NOMO-1 (cell line): Measurements from ENCODE around the gene HDAC11.

Experiments
- DNase-seq, 2 experiments: peaks; one replicate each; lab custom pipeline; 2025; ENCODE audit not compliant: unreplicated experiment in 2 of 2; lab: John Stamatoyannopoulos, UW

Gene HDAC11

DNA sequence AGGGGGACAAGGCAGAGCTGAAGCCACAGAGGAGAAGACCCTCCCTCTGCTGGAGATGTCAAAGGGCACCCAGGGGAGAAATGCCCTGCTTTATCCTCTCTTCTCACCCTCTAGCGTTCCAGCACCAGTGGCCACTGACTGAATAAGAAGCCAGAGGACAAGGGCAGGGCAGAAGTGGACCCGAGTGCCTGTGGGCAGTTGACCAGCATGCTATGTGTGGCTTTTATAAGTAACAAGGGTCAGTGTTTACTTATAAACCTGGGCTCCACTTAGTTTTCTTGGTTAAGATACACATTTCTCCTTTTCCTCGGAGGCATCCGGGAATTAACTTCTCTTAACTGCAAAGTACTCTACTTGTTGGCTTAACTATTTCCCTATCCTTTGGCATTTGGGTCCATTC, 13.3 kb upstream of the HDAC11 start:
- no peak for DNase-seq

DNA sequence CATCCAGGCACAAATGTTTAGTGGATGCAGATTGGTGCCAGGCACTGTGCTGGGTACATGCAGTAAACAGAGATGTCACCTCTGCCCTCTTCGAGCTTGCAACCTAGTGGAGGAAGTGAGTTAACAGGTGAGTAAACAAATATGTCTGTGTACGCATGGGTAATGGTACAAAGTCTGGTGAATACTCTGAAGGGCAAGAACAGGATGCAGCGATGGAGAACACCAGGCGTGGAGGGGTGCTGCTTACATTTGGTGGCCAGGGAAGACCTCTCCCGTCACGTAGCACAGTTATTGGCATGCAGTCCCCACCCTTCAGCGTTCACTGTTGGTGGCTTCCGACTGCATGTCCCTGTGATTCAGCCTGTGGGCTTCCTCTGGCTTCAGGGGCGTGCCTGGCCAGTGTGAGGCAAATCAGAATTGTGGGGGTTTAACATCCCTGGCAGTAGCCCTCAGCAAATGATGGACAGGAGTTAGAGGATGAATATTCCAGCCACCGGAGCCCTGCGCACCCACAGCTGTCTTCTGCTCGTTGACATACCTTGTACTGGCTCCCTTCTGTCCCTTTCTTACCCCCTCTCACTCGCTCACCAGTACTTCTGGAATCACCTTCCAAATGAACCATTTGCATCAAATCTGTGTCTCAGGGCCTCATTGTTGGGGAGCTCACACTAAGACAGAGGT, 9.1 kb upstream of the HDAC11 start:
- no peak for DNase-seq

DNA sequence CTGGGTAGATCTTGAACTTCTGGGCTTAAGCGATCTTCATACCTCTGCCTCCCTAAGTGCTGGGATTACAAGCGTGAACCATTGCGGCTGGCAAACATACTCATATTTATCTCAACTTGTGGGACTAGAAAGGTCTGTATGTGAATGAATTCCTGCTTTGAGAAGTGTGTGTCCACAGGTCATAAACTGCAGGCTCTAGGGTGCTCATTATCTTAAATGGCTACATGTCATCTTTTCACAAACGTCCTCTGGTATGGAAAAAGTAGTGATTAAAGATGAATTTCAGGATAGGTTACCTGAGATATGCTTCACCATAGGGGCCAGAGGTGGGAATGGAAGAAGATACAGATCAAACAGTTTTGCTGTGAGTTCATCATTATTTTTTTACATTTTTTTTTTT, 7.8 kb upstream of the HDAC11 start:
- DNase-seq = no peak

DNA sequence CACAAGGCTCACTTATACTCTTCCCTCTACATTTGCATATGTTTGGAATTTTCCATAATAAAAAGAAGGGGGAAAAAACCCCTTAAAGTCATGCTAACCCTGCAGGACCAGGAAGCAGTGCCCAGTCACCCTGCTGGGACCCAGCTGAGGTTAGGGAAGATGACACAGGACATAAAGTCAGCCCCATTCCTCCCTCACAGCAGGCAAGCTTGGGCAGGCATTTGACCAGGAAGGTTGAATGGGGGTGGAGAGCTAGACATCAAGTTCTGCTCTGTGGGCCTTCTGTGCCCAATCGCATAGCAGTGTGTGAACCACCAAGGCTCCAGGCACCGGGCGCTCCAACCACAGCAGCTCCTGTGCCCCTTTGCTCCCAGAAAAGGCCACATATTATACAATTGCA, 7.1 kb upstream of the HDAC11 start:
- DNase-seq = no peak

DNA sequence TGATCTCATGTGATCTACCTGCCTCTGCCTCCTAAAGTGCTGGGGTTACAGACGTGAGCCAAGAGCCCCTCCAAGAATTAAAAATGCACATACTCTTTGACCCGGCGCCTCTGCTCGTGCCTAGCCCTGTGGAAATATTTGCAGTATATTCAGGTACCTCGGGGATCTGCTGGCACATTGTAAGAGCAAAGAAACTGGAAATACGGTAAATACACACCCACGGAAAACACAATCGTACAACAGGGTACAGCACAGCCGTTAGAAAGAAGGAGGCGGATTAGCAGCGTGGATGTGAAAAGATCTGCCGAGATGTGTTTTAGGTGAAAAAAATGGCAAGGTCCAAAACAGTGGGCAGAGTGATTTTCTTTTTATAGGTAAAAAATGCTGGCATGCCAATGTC, 6.1 kb upstream of the HDAC11 start:
- no peak for DNase-seq

DNA sequence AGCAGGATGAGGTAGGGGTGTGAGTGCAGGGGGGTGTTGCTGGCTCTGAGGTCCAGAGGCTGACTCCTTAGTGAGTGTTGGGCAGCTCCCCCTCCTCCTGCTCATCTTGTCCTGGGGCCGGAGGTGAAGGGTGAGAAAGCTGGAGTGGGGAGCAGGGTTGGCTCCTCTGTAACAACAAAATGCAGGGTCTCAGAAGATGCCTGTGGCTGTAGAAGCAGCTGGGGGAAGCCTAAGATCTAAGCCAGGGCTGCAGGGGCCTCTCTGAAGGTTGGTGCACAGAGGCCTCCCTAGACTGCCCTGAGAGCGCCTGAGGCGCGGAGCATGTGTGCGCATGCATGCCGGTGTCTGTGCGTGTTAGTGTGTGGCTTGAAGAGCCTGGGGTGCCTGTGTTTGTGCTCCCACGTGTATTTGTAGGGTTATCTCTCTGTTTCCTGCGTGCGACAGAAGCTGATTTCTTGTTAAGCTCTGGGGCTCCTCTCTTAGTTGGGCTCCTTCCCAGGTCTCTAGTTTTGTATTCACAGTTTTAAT, 5.3 kb upstream of the HDAC11 start:
- DNase-seq = no peak

DNA sequence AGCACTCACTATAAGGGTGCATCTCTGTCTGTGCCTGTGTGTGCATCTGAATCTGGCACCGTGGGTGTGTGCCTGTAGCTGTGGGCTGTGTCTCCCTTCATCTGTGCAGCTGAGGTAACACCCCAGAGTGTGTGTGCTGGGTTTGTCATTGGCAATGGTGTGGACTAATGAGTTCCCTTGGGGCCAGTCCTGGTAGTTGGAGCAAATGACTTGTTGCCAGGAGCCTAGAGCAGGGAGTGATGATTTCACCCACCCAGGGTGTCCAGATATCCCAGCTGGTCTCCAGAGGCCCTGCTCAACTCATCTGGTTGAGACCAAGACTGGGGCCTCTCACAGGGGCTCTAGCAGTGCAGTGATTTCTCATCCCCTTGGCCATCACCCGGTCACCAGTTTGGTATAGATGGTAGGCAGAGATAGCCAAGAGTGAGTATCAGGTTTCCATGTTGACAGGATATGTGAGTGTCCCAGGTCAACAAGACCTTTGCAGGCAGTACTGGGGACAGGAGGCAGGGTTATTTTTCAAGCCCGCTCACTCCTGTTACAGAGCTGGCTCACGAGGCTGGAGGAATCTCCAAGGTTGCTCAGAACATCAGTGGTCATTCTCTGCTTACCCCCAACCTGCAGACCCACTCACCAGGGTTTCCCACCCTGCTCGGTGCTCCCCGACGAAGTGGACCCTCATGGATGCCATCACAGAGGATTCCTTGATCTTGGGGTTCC, 4.1 kb upstream of the HDAC11 start:
- no peak for DNase-seq

DNA sequence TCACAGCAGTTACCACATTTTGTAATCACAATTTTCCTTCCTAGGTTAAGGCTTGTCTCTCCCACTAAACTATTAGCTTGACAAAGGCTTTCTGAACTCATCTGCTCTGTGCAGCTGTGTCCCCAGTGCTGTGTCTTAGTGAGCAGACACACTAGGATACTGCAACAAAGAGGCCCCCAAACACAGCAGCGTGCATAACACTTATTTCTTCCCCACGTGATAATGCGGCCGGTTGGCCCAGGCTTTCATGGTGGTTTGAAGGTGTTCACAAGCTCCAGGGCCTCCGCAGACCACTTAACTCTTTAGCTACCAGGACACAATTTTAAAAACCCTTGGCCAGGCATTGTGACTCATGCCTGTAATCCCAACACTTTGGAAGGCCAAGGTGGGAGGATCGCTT, 2.2 kb upstream of the HDAC11 start:
- DNase-seq = no peak

DNA sequence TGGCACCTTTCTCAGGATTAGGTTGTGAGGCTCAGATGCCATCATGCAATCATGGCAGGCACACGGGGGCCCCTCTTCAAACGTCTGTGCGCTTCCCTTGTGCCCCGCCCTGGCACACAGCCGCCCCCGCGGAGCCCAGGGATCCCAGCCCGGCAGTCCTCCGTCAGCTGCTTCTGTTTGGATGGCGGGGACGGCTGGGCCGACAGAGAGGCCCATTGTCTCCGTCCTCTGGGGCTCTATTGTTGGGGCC, 849 bp upstream of the HDAC11 start:
- DNase-seq = no peak

DNA sequence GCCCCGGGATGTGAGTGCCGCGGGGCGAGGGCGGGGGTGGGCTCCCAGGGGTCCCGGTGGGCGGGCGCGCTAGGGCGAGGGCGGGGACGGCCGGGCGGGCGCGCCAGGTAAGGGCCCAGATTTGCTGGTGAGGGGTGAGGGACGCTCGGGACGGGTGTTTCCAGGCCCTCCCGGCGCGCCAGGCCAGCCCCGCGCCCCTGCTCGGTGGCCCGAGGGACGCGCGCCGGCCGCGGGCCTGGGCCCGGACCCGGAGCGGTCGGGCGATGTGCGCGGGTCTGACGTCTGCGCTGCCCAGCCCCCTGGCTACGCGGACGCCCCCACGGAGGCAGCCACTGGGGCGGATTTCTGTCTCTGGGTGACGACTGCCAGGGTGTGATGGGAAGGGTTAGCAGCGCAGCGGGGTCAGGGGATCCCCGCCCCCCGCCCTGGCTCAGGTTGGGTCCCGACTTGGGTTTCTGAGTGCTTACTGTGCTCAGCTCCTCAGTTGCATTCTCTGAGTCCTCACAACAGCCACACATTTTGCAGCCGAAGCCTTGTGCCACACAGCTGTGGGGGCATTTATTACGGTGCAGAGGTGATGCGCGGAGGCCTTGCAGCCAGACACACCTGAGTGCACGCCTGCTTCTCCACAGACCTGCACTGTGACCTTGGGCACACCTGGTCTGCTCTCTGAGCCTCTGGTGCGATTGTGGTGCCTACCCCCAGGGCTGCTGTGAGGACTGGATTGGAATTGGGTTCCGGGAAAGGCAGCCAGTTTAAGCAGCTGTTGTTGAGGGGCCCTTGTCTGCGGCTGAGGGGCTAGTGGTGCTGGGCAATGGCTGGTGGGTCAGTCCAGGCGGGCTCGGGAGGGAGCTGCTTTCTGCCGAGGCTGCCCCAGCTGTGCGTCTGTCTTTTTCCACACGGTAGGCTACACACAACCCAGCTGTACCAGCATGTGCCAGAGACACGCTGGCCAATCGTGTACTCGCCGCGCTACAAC, 523 bp downstream of the HDAC11 start:
- no peak for DNase-seq

DNA sequence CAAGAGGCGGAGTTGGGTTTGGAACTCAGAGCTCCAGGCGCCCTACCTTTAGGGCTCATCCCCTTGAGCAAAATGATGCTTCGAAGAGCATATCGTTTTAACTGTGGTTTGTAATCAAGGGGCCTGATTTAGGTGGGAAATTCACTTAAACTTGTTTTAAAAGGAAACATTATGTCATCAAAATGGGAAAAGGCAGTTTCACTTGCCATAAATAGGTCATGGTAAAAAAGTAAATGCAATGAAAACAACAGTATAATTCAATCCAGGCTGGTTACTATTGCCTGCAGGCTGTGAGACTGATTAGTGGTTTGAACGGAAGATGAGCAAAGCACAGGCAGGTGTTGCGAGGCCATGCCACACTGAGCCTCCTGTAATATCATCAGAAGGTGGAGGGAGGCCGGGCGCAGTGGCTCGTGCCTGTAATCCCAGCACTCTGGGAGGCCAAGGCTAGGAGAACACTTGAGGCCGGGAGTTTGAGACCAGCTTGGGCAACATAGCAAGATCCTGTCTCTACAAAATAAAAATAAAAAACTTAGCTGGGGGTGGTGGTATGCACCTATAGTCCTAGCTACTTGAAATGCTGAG, 2.1 kb downstream of the HDAC11 start:
- DNase-seq = no peak

DNA sequence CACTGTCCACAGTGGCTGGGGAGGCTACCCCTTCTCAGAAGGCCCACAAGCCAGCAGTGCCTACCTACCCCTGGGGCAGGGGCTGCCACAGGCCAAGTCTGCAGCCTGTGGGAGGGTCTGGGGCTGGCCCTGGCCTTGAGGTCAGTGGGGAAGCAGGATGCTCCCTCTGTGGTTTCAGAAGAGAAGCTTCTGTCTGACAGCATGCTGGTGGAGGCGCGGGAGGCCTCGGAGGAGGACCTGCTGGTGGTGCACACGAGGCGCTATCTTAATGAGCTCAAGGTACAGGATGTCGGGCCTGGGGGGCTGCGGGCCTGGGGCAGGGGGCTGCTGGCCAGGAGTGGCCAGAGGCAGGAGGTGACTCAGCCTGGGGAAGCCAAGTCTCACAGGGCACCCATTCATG, 3.2 kb downstream of the HDAC11 start:
- no peak for DNase-seq

DNA sequence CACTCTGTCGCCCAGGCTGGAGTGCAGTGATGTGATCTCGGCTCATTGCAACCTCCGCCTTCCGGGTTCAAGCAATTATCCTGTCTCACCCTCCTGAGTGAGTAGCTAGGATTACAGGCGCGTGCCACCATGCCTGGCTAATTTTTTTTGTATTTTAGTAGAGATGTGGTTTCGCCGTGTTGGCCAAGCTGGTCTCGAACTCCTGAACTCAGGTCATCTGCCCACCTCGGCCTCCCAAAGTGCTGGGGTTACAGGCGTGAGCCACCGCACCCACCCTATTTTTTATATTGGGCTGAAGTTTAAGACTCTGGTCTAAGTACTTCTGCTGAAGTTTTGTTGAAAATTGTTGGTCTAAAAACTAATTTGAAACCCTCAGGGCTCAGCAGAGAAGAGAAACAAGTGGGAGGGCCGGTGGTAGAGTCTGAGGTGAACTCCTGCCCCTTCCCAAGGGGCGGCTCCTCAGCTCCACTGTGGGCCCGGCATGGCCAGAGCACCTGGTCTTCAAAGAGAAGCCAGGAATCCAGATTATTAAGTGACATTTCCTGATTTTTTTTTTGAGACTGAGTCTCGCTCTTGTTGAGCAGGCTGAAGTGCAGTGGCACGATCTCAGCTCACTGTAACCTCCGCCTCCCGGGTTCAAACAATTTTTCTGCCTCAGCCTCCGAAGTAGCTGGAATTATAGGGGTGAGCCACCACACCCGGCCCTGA, 4.0 kb downstream of the HDAC11 start:
- no peak for DNase-seq

DNA sequence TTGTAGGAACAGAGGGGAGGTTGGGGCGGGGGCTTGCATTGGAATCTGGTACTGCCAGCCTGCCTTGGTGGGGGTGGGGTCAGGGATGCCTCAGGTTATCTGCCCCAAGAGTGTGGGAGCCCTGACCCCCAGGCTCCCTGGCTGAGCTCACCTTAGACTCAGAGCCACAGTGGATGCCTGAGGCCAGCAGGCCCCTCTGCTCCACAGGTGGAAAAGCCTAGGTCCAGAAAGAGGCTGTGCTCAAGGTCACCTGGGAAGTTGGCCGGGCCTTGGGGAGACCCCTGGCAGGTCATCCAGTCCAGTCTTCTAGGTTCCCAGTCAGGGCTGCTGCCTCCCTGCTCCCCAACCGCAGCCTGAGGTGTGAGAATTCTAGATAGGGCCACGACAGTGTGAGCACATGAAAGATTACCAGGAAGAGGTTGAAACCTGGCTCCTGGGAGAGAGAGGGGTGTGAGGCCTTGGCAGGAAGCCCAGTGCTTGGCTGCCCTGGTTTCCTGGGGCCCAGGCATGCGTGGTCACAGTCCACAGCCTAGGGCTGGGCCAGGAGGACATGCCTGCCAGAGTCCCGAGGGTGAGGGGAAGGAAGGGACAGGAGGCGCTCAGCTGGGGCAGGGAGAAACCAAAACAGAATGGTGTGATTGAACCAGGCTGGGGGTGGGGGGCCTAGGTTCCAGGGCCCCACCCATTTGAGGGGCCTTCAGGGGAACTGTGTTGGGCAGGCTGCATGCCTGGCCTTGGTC, 4.9 kb downstream of the HDAC11 start:
- DNase-seq = no peak

DNA sequence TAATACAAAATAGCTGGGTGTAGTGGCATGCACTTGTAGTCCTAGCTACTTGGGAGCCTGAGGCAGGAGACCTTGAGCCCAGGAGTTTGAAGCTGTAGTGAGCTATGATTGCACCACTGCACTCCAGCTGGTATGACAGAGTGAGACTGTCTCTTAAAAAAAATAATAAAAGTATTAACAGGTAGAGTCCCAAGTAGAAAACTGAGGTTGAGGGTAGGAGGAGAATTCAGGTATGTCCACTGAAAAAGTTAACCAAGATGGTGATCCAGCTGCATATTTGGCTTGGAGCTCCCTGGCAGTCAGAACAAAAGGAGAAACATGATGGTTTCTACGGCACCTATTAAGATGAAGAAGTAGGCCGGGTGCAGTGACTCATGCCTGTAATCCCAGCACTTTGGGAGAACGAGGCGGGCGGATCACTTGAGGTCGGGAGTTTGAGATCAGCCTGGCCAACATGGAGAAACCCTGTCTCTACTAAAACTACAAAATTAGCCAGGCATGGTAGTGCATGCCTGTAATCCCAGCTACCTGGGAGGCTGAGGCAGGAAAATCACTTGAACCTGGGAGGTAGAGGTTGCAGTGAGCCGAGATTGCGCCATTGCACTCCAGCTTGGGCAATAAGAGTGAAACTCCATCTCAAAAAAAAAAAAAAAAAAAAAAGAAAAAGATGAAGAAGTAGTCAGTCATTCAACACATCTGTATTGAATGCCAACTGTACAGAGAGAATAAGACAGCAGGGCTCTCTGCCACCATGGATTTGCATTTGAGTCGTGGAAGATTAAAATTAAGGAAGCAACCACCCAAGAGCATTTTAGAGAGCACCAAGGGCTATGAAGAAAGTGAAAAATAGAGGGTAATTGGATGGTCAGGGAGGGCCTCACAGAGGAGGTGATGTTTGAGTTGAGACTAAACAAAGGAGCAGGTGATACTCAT, 5.8 kb downstream of the HDAC11 start:
- peak; percentile 32 to 57 for DNase-seq

DNA sequence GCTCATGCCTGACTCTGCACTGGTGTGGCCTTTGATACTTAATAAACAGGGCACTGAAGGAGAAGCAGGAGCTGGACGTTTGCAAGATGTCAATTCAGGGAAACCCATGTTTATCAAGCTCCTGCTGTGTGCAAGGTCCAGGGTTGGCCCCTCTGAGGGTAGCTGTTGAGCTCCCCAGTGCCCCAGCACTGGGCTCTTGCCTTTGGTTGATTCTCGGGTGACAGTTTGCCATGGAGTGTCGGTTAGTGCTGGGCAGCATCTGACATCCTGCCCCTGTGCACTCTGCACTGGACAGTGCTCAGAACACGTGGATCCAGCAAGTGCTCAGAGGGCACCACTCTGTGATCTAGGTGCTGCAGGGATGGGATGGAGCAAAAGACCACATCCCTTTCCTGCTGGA, 7.3 kb downstream of the HDAC11 start:
- DNase-seq = no peak

DNA sequence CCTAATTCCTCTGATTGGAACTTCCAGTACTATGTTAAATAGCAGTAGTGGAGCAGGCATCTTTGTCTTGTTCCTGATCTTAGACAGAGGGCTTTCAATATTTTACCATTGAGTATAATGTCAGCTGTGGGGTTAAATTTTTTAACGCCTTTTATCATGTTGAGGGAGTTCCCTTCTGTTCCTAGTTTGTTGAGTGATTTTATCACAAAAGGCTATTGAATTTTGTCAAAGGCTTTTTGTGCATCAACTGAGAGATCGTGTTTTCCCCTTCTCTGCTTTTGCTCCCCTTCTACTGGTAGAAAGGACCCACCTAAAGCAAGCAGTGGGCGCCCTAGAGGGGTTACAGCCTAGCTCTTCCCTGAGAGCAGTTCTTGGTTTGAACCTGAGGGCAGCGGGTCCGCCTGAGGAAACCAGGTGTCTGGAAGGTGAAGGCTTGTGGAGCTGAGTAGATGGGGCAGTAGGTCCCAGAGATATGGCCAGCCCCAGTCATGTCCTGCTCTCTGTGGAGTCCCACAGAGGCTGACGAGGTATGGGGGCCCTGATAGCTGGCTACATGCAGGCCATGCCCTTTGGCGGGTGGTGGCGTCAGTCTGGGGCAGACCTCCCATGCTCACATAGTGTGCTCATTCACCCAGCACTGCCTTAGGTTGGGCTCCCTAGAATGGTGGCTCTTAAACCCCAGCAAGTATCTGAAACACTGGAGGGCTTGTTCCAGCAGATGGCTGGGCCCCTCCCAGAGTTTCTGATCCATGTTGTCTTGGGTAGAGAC, 11.3 kb downstream of the HDAC11 start:
- DNase-seq = no peak

DNA sequence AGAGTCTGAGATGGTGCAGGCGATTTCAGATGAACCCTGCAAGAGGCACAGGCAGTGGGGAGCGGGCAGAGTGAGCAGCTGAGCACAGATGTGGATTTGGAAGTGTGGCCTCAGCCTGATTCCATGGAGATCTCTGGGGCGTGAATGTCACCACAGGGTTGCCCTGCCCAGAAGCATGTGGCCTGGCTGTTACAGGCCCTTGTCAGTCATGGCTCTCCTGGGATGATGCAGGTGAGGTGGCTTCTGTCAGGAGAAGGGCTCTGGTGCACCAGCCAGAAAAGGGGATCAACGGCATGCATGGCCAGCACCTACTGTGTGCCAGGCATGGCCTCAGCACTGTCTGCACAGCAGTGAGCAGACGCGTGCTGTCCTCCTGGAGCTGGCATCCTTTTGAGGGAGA, 11.9 kb downstream of the HDAC11 start:
- DNase-seq = no peak
